A673 (cell line): Measurements from ENCODE around the gene MTR.

Experiments
- EZH2 ChIP-seq: fragments of 200-600 bp; sonication (generic); IDR thresholded peaks from 2 replicates; pipeline ENCODE4 v1.6.1; 2017; ENCODE audit warnings: borderline replicate concordance, low read depth, mild to moderate bottlenecking, mixed read lengths, antibody characterized with exemption, low read length; ENCODE audit not compliant: poor library complexity, severe bottlenecking
- TF ChIP-seq, protein P1 (sequence below): fragments of 300-800, 200-600 bp; sonication (generic); conservative IDR thresholded peaks from 2 replicates; pipeline ENCODE4 v1.5.1; 2017; ENCODE audit warnings: low read depth, mild to moderate bottlenecking, antibody characterized with exemption, low read length, moderate library complexity, mixed read lengths

DNA sequence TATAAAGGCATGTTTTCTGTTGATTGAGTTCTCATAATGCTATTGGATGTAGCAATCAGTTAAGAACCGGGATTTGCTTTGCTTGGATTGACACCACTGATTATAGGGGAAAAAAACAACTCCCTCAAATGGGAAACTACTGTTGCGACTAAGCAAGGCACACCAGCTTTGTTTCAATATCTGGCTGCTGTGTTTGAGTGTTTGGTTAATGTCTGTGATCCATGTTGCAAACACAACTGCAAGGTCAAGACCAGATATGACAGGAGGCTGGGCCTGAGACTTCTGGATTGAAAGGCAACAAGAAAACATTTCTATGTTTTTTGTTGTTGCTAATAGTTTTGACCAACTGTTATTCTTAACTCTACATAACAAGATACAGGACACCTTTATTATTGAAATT is 50.7 kb downstream of the MTR start:
- TF ChIP-seq, protein P1, sequence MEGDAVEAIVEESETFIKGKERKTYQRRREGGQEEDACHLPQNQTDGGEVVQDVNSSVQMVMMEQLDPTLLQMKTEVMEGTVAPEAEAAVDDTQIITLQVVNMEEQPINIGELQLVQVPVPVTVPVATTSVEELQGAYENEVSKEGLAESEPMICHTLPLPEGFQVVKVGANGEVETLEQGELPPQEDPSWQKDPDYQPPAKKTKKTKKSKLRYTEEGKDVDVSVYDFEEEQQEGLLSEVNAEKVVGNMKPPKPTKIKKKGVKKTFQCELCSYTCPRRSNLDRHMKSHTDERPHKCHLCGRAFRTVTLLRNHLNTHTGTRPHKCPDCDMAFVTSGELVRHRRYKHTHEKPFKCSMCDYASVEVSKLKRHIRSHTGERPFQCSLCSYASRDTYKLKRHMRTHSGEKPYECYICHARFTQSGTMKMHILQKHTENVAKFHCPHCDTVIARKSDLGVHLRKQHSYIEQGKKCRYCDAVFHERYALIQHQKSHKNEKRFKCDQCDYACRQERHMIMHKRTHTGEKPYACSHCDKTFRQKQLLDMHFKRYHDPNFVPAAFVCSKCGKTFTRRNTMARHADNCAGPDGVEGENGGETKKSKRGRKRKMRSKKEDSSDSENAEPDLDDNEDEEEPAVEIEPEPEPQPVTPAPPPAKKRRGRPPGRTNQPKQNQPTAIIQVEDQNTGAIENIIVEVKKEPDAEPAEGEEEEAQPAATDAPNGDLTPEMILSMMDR, result no peak
- TF ChIP-seq EZH2, result no peak
